Activated CD8-positive, alpha-beta memory T cell treated with anti-CD3 and anti-CD28 coated beads, Interleukin-2, amount 10 ng/mL, durations not matched to agents 7 days and 5 days (primary cell): ENCODE results near the gene ATP9A. TPM values are rescaled to one million over a fixed set of nuclear protein-coding genes. Genes with fewer than 3 reads are reported as not detected.

Experiments
- ATAC-seq: fragments of 150-1000 bp; cut with Tn5 transposase; one replicate; pipeline ENCODE4 v1.10.0; 2021; ENCODE audit warnings: moderate library complexity
- CTCF ChIA-PET: fragments of 350-600 bp; sonication (Branson Sonifier 250); formaldehyde crosslinking; loops from one replicate; lab custom pipeline; 2021; ENCODE audit warnings: antibody characterized with exemption; lab: Charles Lee
- DNase-seq: peaks from one replicate; pipeline ENCODE4 v3.0.0-alpha.2; 2020
- H3K27ac Mint-ChIP-seq: one replicate; pipeline ENCODE4 v1.8.0; 2021; ENCODE audit warnings: mild to moderate bottlenecking, mixed read lengths
- H3K27me3 Mint-ChIP-seq: one replicate; pipeline ENCODE4 v1.8.0; 2021; ENCODE audit warnings: mixed read lengths
- H3K36me3 Mint-ChIP-seq: one replicate; pipeline ENCODE4 v1.8.0; 2021; ENCODE audit warnings: mild to moderate bottlenecking, mixed read lengths
- H3K4me1 Mint-ChIP-seq: one replicate; pipeline ENCODE4 v1.8.0; 2021; ENCODE audit warnings: mixed read lengths
- H3K4me3 Mint-ChIP-seq: one replicate; pipeline ENCODE4 v1.8.0; 2021; ENCODE audit warnings: mild to moderate bottlenecking, moderate library complexity, mixed read lengths
- H3K9me3 Mint-ChIP-seq: one replicate; pipeline ENCODE4 v1.8.0; 2022; ENCODE audit warnings: low read depth, mixed read lengths
- total RNA-seq, 2 experiments: library from RNA; stranded (reverse); gene quantifications; one replicate each; pipeline ENCODE4 v1.2.3, GENCODE V29; 2021

The ATP9A gene
- total RNA-seq, 2 experiments from 2014 or later = 0.38 to 2.4 TPM

GRCh38 chr20:51634257-51634656 is 133.9 kb downstream of the ATP9A start:
- no peaks in the 10 kb centered on the region for H3K9me3 Mint-ChIP-seq
- CTCF ChIA-PET = interaction anchor here (0.6 to 1.2 kb wide), 3 partner anchors 37 to 310 kb away, joined by 3 read pairs; no protein-coding TSS in a partner anchor
- ATAC-seq (no peak), DNase-seq (no peak)
- H3K27me3 Mint-ChIP-seq = peaks cover 34% of the 10 kb centered on the region
- H3K4me1 Mint-ChIP-seq = peaks cover 42% of the 10 kb centered on the region
- no peak overlapping the region for H3K4me3 Mint-ChIP-seq
- H3K27ac Mint-ChIP-seq = no peak overlapping the region
- no peaks in the 10 kb centered on the region for H3K36me3 Mint-ChIP-seq

- CTCF ChIA-PET = no interaction called here
- Mint-ChIP-seq H3K9me3 (no peaks in the 10 kb centered on the region), H3K27ac (no peak overlapping the region), H3K4me3 (no peak overlapping the region), H3K4me1 (peaks cover 44% of the 10 kb centered on the region), H3K36me3 (peaks cover 4% of the 10 kb centered on the region), H3K27me3 (peaks cover 33% of the 10 kb centered on the region)
- DNase-seq = no peak
- no peak for ATAC-seq
Observed at GRCh38 chr20:51633430-51633829, 134.8 kb downstream of the ATP9A start.

GRCh38 chr20:51631953-51632352 is 136.2 kb downstream of the ATP9A start:
- Mint-ChIP-seq H3K9me3 (no peaks in the 10 kb centered on the region), H3K4me3 (no peak overlapping the region), H3K27ac (peak overlapping the region; percentile 77), H3K4me1 (peaks cover 42% of the 10 kb centered on the region), H3K36me3 (peaks cover 4% of the 10 kb centered on the region), H3K27me3 (peaks cover 22% of the 10 kb centered on the region)
- CTCF ChIA-PET = no interaction called here
- no peak for ATAC-seq
- no peak for DNase-seq

GRCh38 chr20:51631011-51631950 is 136.9 kb downstream of the ATP9A start:
- peak overlapping the region; percentile 19 for H3K4me3 Mint-ChIP-seq
- no peaks in the 10 kb centered on the region for H3K9me3 Mint-ChIP-seq
- peak overlapping the region; percentile 77 for H3K27ac Mint-ChIP-seq
- peaks cover 4% of the 10 kb centered on the region for H3K36me3 Mint-ChIP-seq
- H3K27me3 Mint-ChIP-seq = peaks cover 18% of the 10 kb centered on the region
- H3K4me1 Mint-ChIP-seq = peaks cover 42% of the 10 kb centered on the region
- CTCF ChIA-PET = interaction anchor here (1.1 kb wide), 1 partner anchor 259 kb away, joined by 3 read pairs; no protein-coding TSS in a partner anchor
- DNase-seq = peak; percentile 62
- ATAC-seq = peak; percentile 71

- peak overlapping the region; percentile 55 for H3K27ac Mint-ChIP-seq
- H3K4me3 Mint-ChIP-seq = no peak overlapping the region
- ATAC-seq (no peak), DNase-seq (no peak)
- H3K4me1 Mint-ChIP-seq = peaks cover 37% of the 10 kb centered on the region
- CTCF ChIA-PET = interaction anchor here (0.8 kb wide), 1 partner anchor 35 kb away, joined by 4 read pairs; no protein-coding TSS in a partner anchor
- H3K36me3 Mint-ChIP-seq = peaks cover 4% of the 10 kb centered on the region
- no peaks in the 10 kb centered on the region for H3K9me3 Mint-ChIP-seq
- H3K27me3 Mint-ChIP-seq = peaks cover 18% of the 10 kb centered on the region
Observed at GRCh38 chr20:51629399-51630058, 138.7 kb downstream of the ATP9A start.

- peaks cover 42% of the 10 kb centered on the region for H3K4me1 Mint-ChIP-seq
- peak overlapping the region; percentile 55 for H3K27ac Mint-ChIP-seq
- DNase-seq (peak; percentile 51), ATAC-seq (peak; percentile 40)
- peaks cover 15% of the 10 kb centered on the region for H3K27me3 Mint-ChIP-seq
- no peak overlapping the region for H3K4me3 Mint-ChIP-seq
- H3K36me3 Mint-ChIP-seq = peaks cover 4% of the 10 kb centered on the region
- H3K9me3 Mint-ChIP-seq = no peaks in the 10 kb centered on the region
- CTCF ChIA-PET = interaction anchor here (1.7 kb wide), 1 partner anchor 20 kb away, joined by 5 read pairs; no protein-coding TSS in a partner anchor
Observed at GRCh38 chr20:51628533-51629398, 139.4 kb downstream of the ATP9A start.

- DNase-seq = no peak
- Mint-ChIP-seq H3K4me1 (peaks cover 43% of the 10 kb centered on the region), H3K9me3 (no peaks in the 10 kb centered on the region), H3K4me3 (no peak overlapping the region), H3K36me3 (peaks cover 4% of the 10 kb centered on the region), H3K27me3 (peaks cover 11% of the 10 kb centered on the region), H3K27ac (no peak overlapping the region)
- CTCF ChIA-PET = interaction anchor here (1.7 kb wide), 1 partner anchor 19 kb away, joined by 5 read pairs; no protein-coding TSS in a partner anchor
- ATAC-seq = no peak
Observed at GRCh38 chr20:51627586-51627985, 140.6 kb downstream of the ATP9A start.

- DNase-seq (no peak), ATAC-seq (no peak)
- peaks cover 4% of the 10 kb centered on the region for H3K36me3 Mint-ChIP-seq
- CTCF ChIA-PET = interaction anchor here (1.1 to 2.5 kb wide), 5 partner anchors 10 to 637 kb away, joined by 3 to 12 read pairs (median 5); no protein-coding TSS in a partner anchor
- H3K27ac Mint-ChIP-seq = no peak overlapping the region
- no peaks in the 10 kb centered on the region for H3K9me3 Mint-ChIP-seq
- peaks cover 4% of the 10 kb centered on the region for H3K27me3 Mint-ChIP-seq
- peaks cover 27% of the 10 kb centered on the region for H3K4me1 Mint-ChIP-seq
- H3K4me3 Mint-ChIP-seq = no peak overlapping the region
Observed at GRCh38 chr20:51625105-51625504, 143.1 kb downstream of the ATP9A start.

GRCh38 chr20:51624157-51624731 is 143.9 kb downstream of the ATP9A start:
- H3K4me3 Mint-ChIP-seq = no peak overlapping the region
- CTCF ChIA-PET = interaction anchor here (0.6 to 2.5 kb wide), 14 partner anchors 11 to 637 kb away, joined by 3 to 19 read pairs (median 4); no protein-coding TSS in a partner anchor
- ATAC-seq (peak; percentile 71), DNase-seq (peak; percentile 77)
- peaks cover 22% of the 10 kb centered on the region for H3K4me1 Mint-ChIP-seq
- peaks cover 4% of the 10 kb centered on the region for H3K36me3 Mint-ChIP-seq
- H3K9me3 Mint-ChIP-seq = no peaks in the 10 kb centered on the region
- H3K27me3 Mint-ChIP-seq = peaks cover 4% of the 10 kb centered on the region
- H3K27ac Mint-ChIP-seq = no peak overlapping the region

- CTCF ChIA-PET = interaction anchor here (0.7 to 4.0 kb wide), 7 partner anchors 10 to 1022 kb away, joined by 3 to 23 read pairs (median 6); no protein-coding TSS in a partner anchor
- H3K4me1 Mint-ChIP-seq = peaks cover 17% of the 10 kb centered on the region
Observed at GRCh38 chr20:51623255-51623654, 144.9 kb downstream of the ATP9A start.

GRCh38 chr20:51622004-51622874 is 146.0 kb downstream of the ATP9A start:
- CTCF ChIA-PET = interaction anchor here (0.7 to 4.0 kb wide), 8 partner anchors 8 to 641 kb away, joined by 3 to 23 read pairs (median 4); no protein-coding TSS in a partner anchor
- Mint-ChIP-seq H3K36me3 (no peaks in the 10 kb centered on the region), H3K4me1 (peaks cover 15% of the 10 kb centered on the region), H3K9me3 (no peaks in the 10 kb centered on the region), H3K27me3 (peaks cover 4% of the 10 kb centered on the region), H3K27ac (no peak overlapping the region), H3K4me3 (no peak overlapping the region)
- no peak for DNase-seq
- no peak for ATAC-seq

More at GRCh38 chr20:51623255-51623654, 144.9 kb downstream of the ATP9A start:
- Mint-ChIP-seq H3K9me3 (no peaks in the 10 kb centered on the region), H3K27me3 (peaks cover 4% of the 10 kb centered on the region), H3K36me3 (no peaks in the 10 kb centered on the region), H3K4me3 (no peak overlapping the region), H3K27ac (no peak overlapping the region)
- DNase-seq (no peak), ATAC-seq (no peak)
